Measurements from ENCODE around the gene CD247.

CD247 gene

DNA sequence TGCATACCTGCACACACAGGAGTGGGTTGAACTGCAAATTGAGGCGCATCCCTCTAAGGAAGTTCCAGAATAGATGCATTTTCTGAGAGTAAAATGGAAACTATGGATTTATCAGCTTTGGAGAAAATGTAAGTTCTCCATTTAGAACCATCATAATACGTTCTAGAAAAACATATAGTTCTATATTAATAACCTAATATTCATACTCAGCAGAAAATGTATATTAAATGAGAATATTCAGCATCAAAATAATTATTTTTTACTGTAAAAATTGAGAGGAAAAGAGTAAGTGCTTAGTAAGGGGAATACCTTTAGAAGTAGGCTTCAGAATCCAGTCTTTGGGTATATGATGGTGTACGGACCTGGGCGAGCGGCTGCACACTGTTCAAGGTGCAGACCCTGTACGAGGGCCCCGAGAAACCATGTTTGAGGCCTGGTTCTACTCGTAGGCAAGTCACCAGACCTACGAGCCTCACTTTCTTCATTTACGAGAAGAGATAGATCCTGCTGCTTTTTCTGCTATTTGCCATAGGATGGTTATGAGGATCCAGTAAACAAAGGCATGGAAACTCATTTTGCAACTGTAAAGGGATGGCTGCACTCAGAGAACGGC, 6.8 kb downstream of the CD247 start:
- DNase-seq, result no peak

- no peak for DNase-seq
Measured at GRCh38 chr1:167510881-167511280, 7.4 kb downstream of the CD247 start.

- no peak for DNase-seq
Measured at GRCh38 chr1:167510244-167510643, 8.1 kb downstream of the CD247 start.

DNA sequence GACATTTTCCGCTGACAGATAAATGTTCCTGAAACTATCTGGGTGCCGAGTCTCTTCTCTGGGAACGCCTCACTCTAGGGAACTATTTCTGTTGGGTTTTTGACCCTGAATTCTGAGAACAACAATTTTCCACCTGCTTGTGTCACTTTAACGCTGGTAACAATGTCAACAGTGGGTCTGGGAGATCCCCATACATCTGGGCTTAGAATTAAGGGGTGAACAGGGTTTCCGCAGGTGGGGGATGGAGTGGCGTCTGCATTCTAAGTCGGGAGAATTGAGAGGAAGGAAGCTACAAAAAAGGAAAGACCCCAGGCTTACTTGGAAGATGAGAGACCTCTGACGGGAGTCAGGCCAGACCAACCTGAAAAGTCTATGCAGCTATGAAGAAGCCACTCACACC, 8.7 kb downstream of the CD247 start:
- DNase-seq, result no peak

- no peak for DNase-seq
Measured at GRCh38 chr1:167507719-167508118, 10.6 kb downstream of the CD247 start.

- no peak for DNase-seq
Measured at GRCh38 chr1:167504467-167504827, 13.9 kb downstream of the CD247 start.

- DNase-seq, result no peak
Measured at GRCh38 chr1:167503626-167504466, 14.5 kb downstream of the CD247 start.

DNA sequence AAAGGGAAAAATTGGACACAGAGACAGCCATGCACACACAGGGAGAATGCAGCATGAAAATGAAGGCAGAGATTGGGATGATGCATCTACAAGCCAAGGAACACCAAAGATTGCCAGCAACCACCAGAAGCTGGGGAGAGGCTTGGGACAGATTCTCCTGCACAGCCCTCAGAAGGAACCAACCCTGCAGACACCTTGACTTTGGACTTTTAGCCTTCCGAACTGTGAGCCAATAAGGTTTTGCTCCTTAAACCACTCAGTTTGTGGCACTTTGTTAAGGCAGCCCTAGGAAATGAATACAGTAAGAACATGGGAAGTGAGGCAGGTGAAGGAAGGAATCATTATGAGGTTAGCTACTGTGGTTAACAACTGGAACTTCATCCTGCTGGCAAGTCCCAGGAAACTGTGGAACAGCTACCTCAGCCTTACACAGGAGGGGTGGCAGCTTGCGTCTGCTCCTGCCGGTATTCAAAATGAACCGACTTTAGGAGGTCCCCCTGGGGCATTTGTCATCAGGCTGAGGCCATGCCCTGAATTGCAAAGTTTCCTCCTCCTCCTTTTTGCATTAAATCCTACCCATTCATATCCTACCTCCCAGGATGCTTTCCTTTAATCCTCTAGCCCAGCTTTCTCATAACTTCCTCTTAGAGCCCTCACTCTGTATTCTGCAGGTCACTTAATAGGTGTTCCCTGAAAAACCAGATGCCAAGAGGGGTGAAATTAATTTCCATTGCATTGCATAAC, 15.4 kb downstream of the CD247 start:
- DNase-seq, result no peak

GRCh38 chr1:167502192-167502551, 16.2 kb downstream of the CD247 start:
- DNase-seq, result no peak

DNA sequence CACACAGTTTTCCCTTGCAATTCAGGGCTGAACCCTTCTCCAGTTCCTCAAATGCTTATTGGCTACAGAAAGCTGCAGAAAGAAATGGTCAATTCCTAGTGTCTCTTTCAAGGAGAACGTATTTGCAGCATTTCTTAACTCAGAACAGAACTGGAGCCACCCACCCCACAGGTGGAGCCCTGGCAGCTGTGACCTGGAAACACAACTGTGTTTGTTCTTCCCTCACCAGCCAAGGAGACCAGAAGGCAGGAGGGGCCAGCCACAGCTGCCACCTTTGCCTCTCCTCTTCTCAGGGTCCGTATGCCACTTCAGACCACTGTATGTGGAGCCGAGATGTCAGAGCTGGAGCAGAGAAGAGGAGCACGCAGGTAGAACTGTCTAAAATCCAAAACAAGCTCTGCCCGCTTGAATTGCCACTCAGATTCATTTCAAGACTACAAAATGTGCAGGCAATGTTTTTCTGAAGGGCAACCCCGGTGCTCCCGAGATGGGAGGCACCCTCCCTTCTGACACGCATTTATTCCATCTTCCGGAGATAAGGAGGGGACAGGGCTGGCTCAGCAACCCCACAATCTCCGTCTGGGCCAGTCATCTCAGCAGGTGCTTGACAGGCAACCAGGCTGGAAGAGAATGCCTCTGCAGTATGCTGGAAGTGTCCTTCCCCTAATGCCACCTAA, 16.7 kb downstream of the CD247 start:
- no peak for DNase-seq

DNA sequence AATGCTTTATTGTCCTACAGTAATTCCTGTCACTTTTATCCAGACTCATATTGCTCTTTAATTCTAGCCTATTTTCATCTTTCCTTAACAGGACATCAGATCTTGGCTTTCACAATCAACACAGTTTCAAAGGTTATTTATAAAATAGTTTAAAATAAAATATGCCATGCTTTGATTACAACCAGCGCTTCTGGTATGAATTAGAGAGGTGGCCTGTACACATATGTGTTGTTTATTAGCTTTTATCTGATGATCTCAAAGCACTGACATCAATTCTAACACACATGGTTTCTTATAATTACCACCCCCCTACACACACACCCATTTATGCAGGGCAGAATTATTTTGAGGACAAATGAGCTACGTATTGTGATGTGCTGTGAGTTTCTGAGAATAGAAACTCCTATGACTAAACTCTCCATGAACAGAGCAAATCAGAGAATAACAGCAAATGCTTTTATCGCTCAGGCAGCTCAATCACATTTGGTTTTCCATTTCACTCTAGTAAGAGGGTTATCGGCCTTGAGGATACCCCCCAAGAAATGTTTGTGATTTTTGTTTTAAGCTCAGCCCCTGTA, 18.0 kb downstream of the CD247 start:
- DNase-seq, result no peak

GRCh38 chr1:167499664-167500101, 18.6 kb downstream of the CD247 start:
- no peak for DNase-seq

DNA sequence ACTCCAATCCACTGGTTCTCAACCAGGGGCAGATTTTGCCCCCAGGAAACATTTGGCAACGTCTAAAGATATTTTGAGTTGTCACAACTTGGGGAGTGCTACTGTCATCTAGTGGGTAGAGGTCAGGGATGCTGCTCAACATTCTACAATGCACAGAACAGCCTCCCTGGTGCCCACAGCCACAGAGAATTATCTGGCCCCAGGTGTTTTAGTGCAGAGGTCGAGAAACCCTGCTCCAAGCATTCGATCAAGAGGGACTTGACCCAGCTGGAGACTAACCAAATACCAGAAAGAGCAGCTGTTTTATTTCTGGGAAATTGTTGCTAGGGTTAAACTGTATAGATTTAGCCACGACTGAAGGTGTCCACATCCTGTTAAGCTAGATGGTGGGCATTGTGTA, 19.2 kb downstream of the CD247 start:
- DNase-seq, result no peak

GRCh38 chr1:167496797-167497619, 21.3 kb downstream of the CD247 start:
- no peak for DNase-seq

- no peak for DNase-seq
Measured at GRCh38 chr1:167493372-167493771, 25.0 kb downstream of the CD247 start.

- DNase-seq, result no peak
Measured at GRCh38 chr1:167492481-167492910, 25.8 kb downstream of the CD247 start.

- DNase-seq, result no peak
Measured at GRCh38 chr1:167491586-167492461, 26.5 kb downstream of the CD247 start.

DNA sequence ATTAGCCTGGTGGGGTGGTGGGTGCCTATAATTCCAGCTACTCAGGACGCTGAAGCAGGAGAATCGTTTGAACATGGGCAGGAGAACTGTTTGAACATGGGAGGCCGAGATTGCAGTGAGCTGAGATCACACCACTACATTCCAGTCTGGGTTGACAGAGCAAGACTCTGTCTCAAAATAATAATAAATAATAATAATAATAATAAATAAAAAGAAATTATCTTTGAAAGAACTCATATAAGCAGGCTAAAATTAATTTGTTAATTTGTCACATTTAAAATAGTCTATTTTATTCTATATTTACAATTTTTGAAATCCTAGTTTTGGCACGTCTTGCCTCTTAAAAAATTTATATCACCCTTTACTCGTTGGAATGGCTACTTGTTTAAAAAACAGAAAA, 27.6 kb downstream of the CD247 start:
- DNase-seq, result no peak

DNA sequence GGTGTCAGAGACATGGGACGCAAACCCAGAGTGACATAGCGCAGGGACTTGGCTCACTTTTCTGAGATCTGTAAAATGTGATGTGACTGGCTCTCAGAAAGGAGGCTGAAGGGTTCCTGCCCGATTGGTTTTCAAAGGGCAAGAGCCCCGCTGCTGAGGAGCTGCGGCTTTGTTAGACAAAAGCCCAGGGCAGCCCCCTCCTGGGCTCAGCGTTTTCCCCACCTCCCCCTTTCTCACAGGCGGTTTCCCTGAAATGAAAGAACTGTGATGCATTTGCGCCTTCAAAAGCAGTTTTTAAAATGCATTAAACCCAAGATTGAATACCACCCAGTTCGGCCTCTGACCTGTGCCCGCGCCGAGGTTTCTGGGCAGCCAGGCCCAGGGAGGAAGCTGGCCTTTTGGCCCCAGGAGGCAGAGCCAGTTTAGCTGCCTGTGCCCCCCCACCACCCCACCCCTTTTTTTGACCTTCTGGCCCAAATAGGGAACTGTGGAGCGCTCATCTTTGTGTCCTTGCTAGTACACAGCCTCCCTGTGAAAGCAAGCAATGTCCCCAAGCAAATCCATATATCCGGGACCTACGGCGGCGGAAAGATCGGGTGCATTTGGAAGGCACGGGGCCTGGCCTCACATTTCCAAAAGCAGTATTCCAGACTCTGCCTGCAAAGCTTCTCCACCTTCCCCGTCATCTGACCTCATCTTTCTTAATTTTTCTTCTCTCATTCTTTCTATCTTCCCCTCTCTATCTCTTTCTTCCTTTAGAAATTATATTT, 28.6 kb downstream of the CD247 start:
- no peak for DNase-seq

DNA sequence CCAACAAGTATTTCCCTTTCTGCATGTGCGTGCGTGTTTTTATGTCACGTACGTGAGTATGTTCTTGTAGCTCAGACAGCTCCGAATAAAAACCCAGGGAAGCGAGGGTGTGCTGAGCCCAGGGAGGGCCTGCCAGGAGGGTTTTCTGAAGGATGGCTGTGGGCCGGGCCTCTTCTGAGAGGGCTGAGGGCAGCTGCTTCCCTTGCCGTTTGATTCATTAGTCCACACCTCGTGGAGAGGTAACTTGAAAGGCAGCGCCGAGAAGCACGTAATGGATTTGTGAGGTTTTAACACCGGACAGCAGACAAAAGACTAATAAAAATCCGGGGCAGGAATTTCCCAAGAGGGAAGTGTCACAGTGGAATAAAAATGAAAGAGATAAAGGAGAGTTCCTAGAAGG, 29.5 kb downstream of the CD247 start:
- DNase-seq, result no peak

All from fibroblast of skin of right biceps (primary cell).